ENCODE data around the gene SMCO2.

- TF ChIP-seq PRDM10 (tag by site-specific recombination; IDR thresholded peaks at IDR 0.05) (no peak), ZNF704 (tag by site-specific recombination; IDR thresholded peaks at IDR 0.05) (no peak), CTCF (tag by site-specific recombination; IDR thresholded peaks at IDR 0.05) (no peak), YY1 (tag by site-specific recombination; IDR thresholded peaks at IDR 0.05) (no peak), ZBTB8A (tag by site-specific recombination; IDR thresholded peaks at IDR 0.05) (no peak), ZNF10 (tag by site-specific recombination; IDR thresholded peaks at IDR 0.05) (no peak), BCL11A (tag by site-specific recombination; IDR thresholded peaks at IDR 0.05; ENCODE audit: low read depth) (no peak)
These were observed 71.6 kb downstream of the SMCO2 start for GRCh38 chr12:27517961-27518665.

All from HEK293 (cell line).